Osteocyte (in vitro differentiated cells): ENCODE data around the gene NUDC. TPM values are rescaled to one million over a fixed set of nuclear protein-coding genes. Genes with fewer than 3 reads are reported as not detected.

Source experiments
- DNase-seq: peaks from one replicate; pipeline ENCODE4 v3.0.0; 2021; ENCODE audit warnings: mixed read lengths; ENCODE audit not compliant: unreplicated experiment; ENCODE audit errors: extremely low spot score
- H3K27ac Mint-ChIP-seq: one replicate; pipeline ENCODE4 v1.8.0; 2021; ENCODE audit warnings: mild to moderate bottlenecking, mixed read lengths; ENCODE audit not compliant: unreplicated experiment
- H3K27me3 Mint-ChIP-seq: one replicate; pipeline ENCODE4 v1.8.0; 2021; ENCODE audit warnings: mixed read lengths; ENCODE audit not compliant: unreplicated experiment
- H3K36me3 Mint-ChIP-seq: one replicate; pipeline ENCODE4 v1.8.0; 2021; ENCODE audit warnings: mixed read lengths; ENCODE audit not compliant: unreplicated experiment
- H3K4me1 Mint-ChIP-seq: one replicate; pipeline ENCODE4 v1.8.0; 2021; ENCODE audit warnings: mixed read lengths; ENCODE audit not compliant: unreplicated experiment
- H3K4me3 Mint-ChIP-seq: one replicate; pipeline ENCODE4 v1.8.0; 2021; ENCODE audit warnings: mild to moderate bottlenecking, moderate library complexity, mixed read lengths; ENCODE audit not compliant: unreplicated experiment
- H3K9me3 Mint-ChIP-seq: one replicate; pipeline ENCODE4 v1.8.0; 2021; ENCODE audit warnings: mixed read lengths; ENCODE audit not compliant: unreplicated experiment
- total RNA-seq: library from RNA; stranded (reverse); gene quantifications from 2 replicates; pipeline ENCODE4 v1.2.1, GENCODE V29; 2021
- TF ChIP-seq, protein P1 (sequence below): fragments of 200-600 bp; sonication (generic); IDR thresholded peaks from 2 replicates; pipeline ENCODE4 v1.5.0; 2021; ENCODE audit warnings: antibody characterized with exemption, mild to moderate bottlenecking, moderate library complexity

The NUDC gene
- total RNA-seq, 1 donor from 2014 or later, result 54.3 TPM

GRCh38 chr1:26907071-26907917 is 14.2 kb upstream of the NUDC start:
- H3K27me3 Mint-ChIP-seq, result no peaks in the 10 kb centered on the region
- no peak for DNase-seq
- no peaks in the 10 kb centered on the region for H3K36me3 Mint-ChIP-seq
- H3K9me3 Mint-ChIP-seq, result no peaks in the 10 kb centered on the region
- H3K4me3 Mint-ChIP-seq, result no peak overlapping the region
- no peaks in the 10 kb centered on the region for H3K4me1 Mint-ChIP-seq
- H3K27ac Mint-ChIP-seq, result no peak overlapping the region
- TF ChIP-seq, protein P1, sequence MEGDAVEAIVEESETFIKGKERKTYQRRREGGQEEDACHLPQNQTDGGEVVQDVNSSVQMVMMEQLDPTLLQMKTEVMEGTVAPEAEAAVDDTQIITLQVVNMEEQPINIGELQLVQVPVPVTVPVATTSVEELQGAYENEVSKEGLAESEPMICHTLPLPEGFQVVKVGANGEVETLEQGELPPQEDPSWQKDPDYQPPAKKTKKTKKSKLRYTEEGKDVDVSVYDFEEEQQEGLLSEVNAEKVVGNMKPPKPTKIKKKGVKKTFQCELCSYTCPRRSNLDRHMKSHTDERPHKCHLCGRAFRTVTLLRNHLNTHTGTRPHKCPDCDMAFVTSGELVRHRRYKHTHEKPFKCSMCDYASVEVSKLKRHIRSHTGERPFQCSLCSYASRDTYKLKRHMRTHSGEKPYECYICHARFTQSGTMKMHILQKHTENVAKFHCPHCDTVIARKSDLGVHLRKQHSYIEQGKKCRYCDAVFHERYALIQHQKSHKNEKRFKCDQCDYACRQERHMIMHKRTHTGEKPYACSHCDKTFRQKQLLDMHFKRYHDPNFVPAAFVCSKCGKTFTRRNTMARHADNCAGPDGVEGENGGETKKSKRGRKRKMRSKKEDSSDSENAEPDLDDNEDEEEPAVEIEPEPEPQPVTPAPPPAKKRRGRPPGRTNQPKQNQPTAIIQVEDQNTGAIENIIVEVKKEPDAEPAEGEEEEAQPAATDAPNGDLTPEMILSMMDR, result no peak

- H3K27ac Mint-ChIP-seq, result no peak overlapping the region
- H3K4me1 Mint-ChIP-seq, result no peaks in the 10 kb centered on the region
- H3K4me3 Mint-ChIP-seq, result no peak overlapping the region
These were observed 11.6 kb upstream of the NUDC start for GRCh38 chr1:26909951-26910342.

GRCh38 chr1:26910343-26911160 is 11.0 kb upstream of the NUDC start:
- Mint-ChIP-seq H3K4me3 (no peak overlapping the region), H3K4me1 (no peaks in the 10 kb centered on the region), H3K36me3 (no peaks in the 10 kb centered on the region), H3K27me3 (no peaks in the 10 kb centered on the region), H3K27ac (no peak overlapping the region), H3K9me3 (no peaks in the 10 kb centered on the region)
- no peak for DNase-seq
- TF ChIP-seq, protein P1, result no peak

More at GRCh38 chr1:26909951-26910342, 11.6 kb upstream of the NUDC start:
- H3K27me3 Mint-ChIP-seq, result no peaks in the 10 kb centered on the region
- DNase-seq, result no peak
- TF ChIP-seq, protein P1, result no peak
- no peaks in the 10 kb centered on the region for H3K36me3 Mint-ChIP-seq
- H3K9me3 Mint-ChIP-seq, result no peaks in the 10 kb centered on the region

DNA sequence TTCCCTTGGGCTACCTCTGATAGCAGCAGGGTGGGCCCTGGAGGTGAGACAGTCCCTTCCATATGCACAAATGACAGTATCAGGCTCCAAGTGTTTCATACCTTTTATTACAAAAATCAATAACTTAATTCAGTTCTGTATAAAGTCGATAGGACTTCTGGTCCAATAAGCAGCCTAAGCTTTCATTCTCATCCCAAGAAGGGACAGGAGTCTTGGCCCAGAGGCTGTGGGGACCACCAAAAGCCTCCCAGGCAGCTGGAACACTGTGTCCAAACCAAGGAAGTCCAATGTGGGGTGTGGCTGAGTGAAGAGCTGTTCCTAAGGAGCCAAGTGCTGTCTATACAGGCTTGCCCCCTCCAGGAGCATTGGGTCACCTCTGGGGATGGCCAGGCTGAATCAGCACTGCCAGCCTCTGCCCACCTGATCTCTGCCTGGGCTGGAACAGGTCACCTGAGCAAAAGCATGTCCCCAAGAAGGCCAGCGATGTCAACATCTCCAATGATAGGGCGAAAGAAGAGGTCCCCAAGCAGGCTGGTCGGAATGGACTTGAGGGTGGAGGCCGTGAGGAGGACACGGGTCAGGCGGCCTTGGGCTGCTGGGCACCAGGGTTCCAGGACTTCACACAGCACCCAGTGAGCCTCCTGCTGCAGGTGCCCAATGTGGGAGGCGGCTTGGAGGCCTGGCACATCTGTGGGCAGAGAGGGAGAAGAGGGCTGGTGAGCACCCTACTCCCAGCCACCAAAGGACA is 10.0 kb upstream of the NUDC start:
- H3K27ac Mint-ChIP-seq, result no peak overlapping the region
- DNase-seq, result no peak
- TF ChIP-seq, protein P1, result no peak
- H3K4me1 Mint-ChIP-seq, result no peaks in the 10 kb centered on the region
- H3K27me3 Mint-ChIP-seq, result peaks cover 3% of the 10 kb centered on the region
- no peaks in the 10 kb centered on the region for H3K9me3 Mint-ChIP-seq
- H3K36me3 Mint-ChIP-seq, result no peaks in the 10 kb centered on the region
- no peak overlapping the region for H3K4me3 Mint-ChIP-seq
